ENCODE measurements around the gene LRRC46.

GRCh38 chr17:47816111-47816735 is 15.2 kb upstream of the LRRC46 start:
- no peak for TF ChIP-seq NKX3-1 (CRISPR knock-in tag; IDR thresholded peaks at IDR 0.05)
- TF ChIP-seq ZBTB10 (CRISPR knock-in tag; IDR thresholded peaks at IDR 0.05; ENCODE audit: borderline replicate concordance), result no peak
- TF ChIP-seq HNRNPUL1 (IDR thresholded peaks at IDR 0.05; ENCODE audit: low read depth, low read length), result no peak
- TF ChIP-seq FOXA1 (IDR thresholded peaks at IDR 0.05), result no peak
- no peak for TF ChIP-seq FOXA1 (CRISPR knock-in tag; IDR thresholded peaks at IDR 0.05)
- TF ChIP-seq NBN (conservative IDR thresholded peaks at IDR 0.05), result no peak
- TF ChIP-seq XRCC5 (optimal IDR thresholded peaks at IDR 0.05; ENCODE audit: low read length), result no peak

All from HepG2 (cell line).